Right lobe of liver (tissue), 4 donors: ENCODE results near the gene ZNF771.

Source experiments
- CTCF ChIP-seq, 4 donors: fragments of 200-600 bp in 3 of 4; fragments of 450-650 bp in 1 of 4; IDR thresholded peaks; one replicate each; pipeline versions ENCODE4 v1.5.1 to v1.8.0; 2016 to 2022; ENCODE audit warnings: antibody characterized with exemption in 4 of 4, mild to moderate bottlenecking in 2 of 4
- POLR2A ChIP-seq: fragments of 450-650 bp; IDR thresholded peaks from one replicate; pipeline ENCODE4 v1.6.1; 2017; ENCODE audit warnings: antibody characterized with exemption, mild to moderate bottlenecking
- donor health status: DM: no; HTN: no; CAD: no.
- donor health status: DM: no; HTN: no; CAD: no.
- donor health status: DM: no; HTN: yes; CAD: no.

- TF ChIP-seq CTCF (IDR thresholded peaks at IDR 0.05) (no peak), POLR2A (no peak)
Observed at GRCh38 chr16:30399435-30400186, 7.8 kb upstream of the ZNF771 start.
